ENCODE results near the gene ZNF431. TPM values are rescaled to one million over a fixed set of nuclear protein-coding genes. Genes with fewer than 3 reads are reported as not detected.

The ZNF431 gene
- total and polyA plus RNA-seq, 2 experiments from 2014 or later = 18.0 to 47.5 TPM

DNA sequence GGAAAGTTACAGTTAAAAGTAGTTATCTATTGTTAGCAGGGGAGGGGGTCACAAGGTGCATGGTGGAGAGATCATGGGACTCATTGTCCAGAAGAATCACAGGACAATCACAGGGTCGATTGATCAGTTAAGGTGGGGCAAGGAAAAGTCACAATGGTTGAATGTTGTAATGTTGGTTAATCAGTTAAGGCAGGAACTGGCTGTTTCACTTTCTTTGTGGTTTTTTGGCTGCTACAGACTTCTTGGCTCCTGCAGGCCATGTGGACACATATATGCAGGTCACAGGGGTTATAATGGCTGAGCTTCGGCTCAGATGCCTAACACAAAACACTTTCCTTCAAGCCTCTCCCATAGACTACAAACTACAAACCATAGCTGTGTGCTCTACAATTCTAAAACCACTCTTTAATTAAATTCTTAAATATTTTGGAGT, 6.9 kb upstream of the ZNF431 start:
- Histone ChIP-seq H3K9me2 (ENCODE audit: insufficient read depth) (0 out of 2 replicates have a peak, but pooled peaks cover 2% of the 10 kb centered on the region), H3K4me2 (no peak overlapping the region), H3K27ac (ENCODE audit: low read depth) (no peak overlapping the region), H2AFZ (no peak overlapping the region), H3K4me1 (ENCODE audit: insufficient read depth) (no peaks in the 10 kb centered on the region), H3K36me3 (ENCODE audit: insufficient read depth) (no peaks in the 10 kb centered on the region), H3K79me2 (replicated peaks; ENCODE audit: insufficient read depth) (no peaks in the 10 kb centered on the region), H3K27me3 (ENCODE audit: insufficient read depth) (no peaks in the 10 kb centered on the region), H3K4me3 (no peak overlapping the region), H4K20me1 (replicated peaks; ENCODE audit: insufficient read depth) (no peaks in the 10 kb centered on the region), H3F3A (replicated peaks; ENCODE audit: low read depth) (no peaks in the 10 kb centered on the region)
- Mint-ChIP-seq H3K9me3 (peaks cover 15% of the 10 kb centered on the region), H3K27me3 (ENCODE audit: insufficient read depth, low read depth, poor library complexity) (peaks cover 2% of the 10 kb centered on the region), H3K4me3 (no peak overlapping the region), H3K4me1 (peaks cover 6% of the 10 kb centered on the region), H3K27ac (no peak overlapping the region), H3K36me3 (ENCODE audit: low read depth) (peaks cover 3% of the 10 kb centered on the region; the same call in 1 of the 3 replicates)
- ATAC-seq = no peak
- TF ChIP-seq NANOG (IDR thresholded peaks at IDR 0.05; ENCODE audit: borderline replicate concordance) (no peak), JUNB (IDR thresholded peaks at IDR 0.05; ENCODE audit: unreplicated experiment) (no peak), EZH2phosphoT487 (IDR thresholded peaks at IDR 0.05; ENCODE audit: unreplicated experiment) (no peak), POLR2AphosphoS5 (IDR thresholded peaks at IDR 0.05; ENCODE audit: low read depth) (no peak), ZNF331 (CRISPR knock-in tag; IDR thresholded peaks at IDR 0.05; ENCODE audit: low read depth) (no peak), ZNF114 (CRISPR knock-in tag; IDR thresholded peaks at IDR 0.05) (no peak), EZH2 (IDR thresholded peaks at IDR 0.05; ENCODE audit: low read depth, unreplicated experiment) (no peak), CREB1 (CRISPR knock-in tag; IDR thresholded peaks at IDR 0.05; ENCODE audit: low read depth) (no peak), STAT1 (IDR thresholded peaks at IDR 0.05; ENCODE audit: unreplicated experiment) (no peak)
- TF ChIP-seq, protein P1, sequence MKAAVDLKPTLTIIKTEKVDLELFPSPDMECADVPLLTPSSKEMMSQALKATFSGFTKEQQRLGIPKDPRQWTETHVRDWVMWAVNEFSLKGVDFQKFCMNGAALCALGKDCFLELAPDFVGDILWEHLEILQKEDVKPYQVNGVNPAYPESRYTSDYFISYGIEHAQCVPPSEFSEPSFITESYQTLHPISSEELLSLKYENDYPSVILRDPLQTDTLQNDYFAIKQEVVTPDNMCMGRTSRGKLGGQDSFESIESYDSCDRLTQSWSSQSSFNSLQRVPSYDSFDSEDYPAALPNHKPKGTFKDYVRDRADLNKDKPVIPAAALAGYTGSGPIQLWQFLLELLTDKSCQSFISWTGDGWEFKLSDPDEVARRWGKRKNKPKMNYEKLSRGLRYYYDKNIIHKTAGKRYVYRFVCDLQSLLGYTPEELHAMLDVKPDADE (IDR thresholded peaks at IDR 0.05) = no peak
- TF ChIP-seq, protein P2, sequence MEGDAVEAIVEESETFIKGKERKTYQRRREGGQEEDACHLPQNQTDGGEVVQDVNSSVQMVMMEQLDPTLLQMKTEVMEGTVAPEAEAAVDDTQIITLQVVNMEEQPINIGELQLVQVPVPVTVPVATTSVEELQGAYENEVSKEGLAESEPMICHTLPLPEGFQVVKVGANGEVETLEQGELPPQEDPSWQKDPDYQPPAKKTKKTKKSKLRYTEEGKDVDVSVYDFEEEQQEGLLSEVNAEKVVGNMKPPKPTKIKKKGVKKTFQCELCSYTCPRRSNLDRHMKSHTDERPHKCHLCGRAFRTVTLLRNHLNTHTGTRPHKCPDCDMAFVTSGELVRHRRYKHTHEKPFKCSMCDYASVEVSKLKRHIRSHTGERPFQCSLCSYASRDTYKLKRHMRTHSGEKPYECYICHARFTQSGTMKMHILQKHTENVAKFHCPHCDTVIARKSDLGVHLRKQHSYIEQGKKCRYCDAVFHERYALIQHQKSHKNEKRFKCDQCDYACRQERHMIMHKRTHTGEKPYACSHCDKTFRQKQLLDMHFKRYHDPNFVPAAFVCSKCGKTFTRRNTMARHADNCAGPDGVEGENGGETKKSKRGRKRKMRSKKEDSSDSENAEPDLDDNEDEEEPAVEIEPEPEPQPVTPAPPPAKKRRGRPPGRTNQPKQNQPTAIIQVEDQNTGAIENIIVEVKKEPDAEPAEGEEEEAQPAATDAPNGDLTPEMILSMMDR (conservative IDR thresholded peaks at IDR 0.05; ENCODE audit: low read depth in 2 of 2) = no peak
- TF ChIP-seq, protein P3, sequence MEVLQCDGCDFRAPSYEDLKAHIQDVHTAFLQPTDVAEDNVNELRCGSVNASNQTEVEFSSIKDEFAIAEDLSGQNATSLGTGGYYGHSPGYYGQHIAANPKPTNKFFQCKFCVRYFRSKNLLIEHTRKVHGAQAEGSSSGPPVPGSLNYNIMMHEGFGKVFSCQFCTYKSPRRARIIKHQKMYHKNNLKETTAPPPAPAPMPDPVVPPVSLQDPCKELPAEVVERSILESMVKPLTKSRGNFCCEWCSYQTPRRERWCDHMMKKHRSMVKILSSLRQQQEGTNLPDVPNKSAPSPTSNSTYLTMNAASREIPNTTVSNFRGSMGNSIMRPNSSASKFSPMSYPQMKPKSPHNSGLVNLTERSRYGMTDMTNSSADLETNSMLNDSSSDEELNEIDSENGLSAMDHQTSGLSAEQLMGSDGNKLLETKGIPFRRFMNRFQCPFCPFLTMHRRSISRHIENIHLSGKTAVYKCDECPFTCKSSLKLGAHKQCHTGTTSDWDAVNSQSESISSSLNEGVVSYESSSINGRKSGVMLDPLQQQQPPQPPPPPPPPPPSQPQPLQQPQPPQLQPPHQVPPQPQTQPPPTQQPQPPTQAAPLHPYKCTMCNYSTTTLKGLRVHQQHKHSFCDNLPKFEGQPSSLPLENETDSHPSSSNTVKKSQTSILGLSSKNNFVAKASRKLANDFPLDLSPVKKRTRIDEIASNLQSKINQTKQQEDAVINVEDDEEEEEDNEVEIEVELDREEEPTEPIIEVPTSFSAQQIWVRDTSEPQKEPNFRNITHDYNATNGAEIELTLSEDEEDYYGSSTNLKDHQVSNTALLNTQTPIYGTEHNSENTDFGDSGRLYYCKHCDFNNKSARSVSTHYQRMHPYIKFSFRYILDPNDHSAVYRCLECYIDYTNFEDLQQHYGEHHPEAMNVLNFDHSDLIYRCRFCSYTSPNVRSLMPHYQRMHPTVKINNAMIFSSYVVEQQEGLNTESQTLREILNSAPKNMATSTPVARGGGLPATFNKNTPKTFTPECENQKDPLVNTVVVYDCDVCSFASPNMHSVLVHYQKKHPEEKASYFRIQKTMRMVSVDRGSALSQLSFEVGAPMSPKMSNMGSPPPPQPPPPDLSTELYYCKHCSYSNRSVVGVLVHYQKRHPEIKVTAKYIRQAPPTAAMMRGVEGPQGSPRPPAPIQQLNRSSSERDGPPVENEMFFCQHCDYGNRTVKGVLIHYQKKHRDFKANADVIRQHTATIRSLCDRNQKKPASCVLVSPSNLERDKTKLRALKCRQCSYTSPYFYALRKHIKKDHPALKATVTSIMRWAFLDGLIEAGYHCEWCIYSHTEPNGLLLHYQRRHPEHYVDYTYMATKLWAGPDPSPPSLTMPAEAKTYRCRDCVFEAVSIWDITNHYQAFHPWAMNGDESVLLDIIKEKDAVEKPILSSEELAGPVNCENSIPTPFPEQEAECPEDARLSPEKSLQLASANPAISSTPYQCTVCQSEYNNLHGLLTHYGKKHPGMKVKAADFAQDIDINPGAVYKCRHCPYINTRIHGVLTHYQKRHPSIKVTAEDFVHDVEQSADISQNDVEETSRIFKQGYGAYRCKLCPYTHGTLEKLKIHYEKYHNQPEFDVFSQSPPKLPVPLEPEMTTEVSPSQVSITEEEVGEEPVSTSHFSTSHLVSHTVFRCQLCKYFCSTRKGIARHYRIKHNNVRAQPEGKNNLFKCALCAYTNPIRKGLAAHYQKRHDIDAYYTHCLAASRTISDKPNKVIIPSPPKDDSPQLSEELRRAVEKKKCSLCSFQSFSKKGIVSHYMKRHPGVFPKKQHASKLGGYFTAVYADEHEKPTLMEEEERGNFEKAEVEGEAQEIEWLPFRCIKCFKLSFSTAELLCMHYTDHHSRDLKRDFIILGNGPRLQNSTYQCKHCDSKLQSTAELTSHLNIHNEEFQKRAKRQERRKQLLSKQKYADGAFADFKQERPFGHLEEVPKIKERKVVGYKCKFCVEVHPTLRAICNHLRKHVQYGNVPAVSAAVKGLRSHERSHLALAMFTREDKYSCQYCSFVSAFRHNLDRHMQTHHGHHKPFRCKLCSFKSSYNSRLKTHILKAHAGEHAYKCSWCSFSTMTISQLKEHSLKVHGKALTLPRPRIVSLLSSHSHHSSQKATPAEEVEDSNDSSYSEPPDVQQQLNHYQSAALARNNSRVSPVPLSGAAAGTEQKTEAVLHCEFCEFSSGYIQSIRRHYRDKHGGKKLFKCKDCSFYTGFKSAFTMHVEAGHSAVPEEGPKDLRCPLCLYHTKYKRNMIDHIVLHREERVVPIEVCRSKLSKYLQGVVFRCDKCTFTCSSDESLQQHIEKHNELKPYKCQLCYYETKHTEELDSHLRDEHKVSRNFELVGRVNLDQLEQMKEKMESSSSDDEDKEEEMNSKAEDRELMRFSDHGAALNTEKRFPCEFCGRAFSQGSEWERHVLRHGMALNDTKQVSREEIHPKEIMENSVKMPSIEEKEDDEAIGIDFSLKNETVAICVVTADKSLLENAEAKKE (CRISPR knock-in tag; IDR thresholded peaks at IDR 0.05) = no peak
- TF ChIP-seq, protein P4, sequence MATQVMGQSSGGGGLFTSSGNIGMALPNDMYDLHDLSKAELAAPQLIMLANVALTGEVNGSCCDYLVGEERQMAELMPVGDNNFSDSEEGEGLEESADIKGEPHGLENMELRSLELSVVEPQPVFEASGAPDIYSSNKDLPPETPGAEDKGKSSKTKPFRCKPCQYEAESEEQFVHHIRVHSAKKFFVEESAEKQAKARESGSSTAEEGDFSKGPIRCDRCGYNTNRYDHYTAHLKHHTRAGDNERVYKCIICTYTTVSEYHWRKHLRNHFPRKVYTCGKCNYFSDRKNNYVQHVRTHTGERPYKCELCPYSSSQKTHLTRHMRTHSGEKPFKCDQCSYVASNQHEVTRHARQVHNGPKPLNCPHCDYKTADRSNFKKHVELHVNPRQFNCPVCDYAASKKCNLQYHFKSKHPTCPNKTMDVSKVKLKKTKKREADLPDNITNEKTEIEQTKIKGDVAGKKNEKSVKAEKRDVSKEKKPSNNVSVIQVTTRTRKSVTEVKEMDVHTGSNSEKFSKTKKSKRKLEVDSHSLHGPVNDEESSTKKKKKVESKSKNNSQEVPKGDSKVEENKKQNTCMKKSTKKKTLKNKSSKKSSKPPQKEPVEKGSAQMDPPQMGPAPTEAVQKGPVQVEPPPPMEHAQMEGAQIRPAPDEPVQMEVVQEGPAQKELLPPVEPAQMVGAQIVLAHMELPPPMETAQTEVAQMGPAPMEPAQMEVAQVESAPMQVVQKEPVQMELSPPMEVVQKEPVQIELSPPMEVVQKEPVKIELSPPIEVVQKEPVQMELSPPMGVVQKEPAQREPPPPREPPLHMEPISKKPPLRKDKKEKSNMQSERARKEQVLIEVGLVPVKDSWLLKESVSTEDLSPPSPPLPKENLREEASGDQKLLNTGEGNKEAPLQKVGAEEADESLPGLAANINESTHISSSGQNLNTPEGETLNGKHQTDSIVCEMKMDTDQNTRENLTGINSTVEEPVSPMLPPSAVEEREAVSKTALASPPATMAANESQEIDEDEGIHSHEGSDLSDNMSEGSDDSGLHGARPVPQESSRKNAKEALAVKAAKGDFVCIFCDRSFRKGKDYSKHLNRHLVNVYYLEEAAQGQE (IDR thresholded peaks at IDR 0.05; ENCODE audit: unreplicated experiment) = no peak
- no peak for DNase-seq (ENCODE audit: low spot score)
